ENCODE data around the gene FYN. TPM values are rescaled to one million over a fixed set of nuclear protein-coding genes. Genes with fewer than 3 reads are reported as not detected.

The FYN gene
- total and polyA plus RNA-seq, 2 of the 8 experiments (the other 6 are each of a cell fraction or from before 2014, with no cell fraction given) = 46.8 to 97.2 TPM

- H3K23ac ChIP-seq (ENCODE audit: insufficient read length) = no peak overlapping the region
- H3K4me3 ChIP-seq (ENCODE audit: extremely low read depth in 1 of 4, insufficient read depth in 2 of 4, low read depth in 3 of 4, low read length in 4 of 4) = no peak overlapping the region
- H3K9me3 ChIP-seq (ENCODE audit: insufficient read depth in 2 of 2, low read depth in 1 of 2, low read length in 1 of 2) = no peaks in the 10 kb centered on the region
- H3K36me3 ChIP-seq (ENCODE audit: control insufficient read depth in 2 of 4, insufficient read depth in 4 of 4, low read length in 3 of 4) = peaks cover 0 to 3% (median 3%) of the 10 kb centered on the region in 4 experiments; a peak in 3 of 8 replicates
- no peak overlapping the region for H4K91ac ChIP-seq (replicated peaks; ENCODE audit: insufficient read length, low read length)
- H3K27ac ChIP-seq (ENCODE audit: low read depth, low read length) = no peak overlapping the region
- H3K4me2 ChIP-seq (ENCODE audit: insufficient read depth in 1 of 2, low read depth in 2 of 2, low read length in 2 of 2) = no peak overlapping the region
- H3K79me2 ChIP-seq (ENCODE audit: control insufficient read depth in 1 of 2, insufficient read depth in 2 of 2, low read length in 2 of 2) = no peaks in the 10 kb centered on the region
- H2BK120ac ChIP-seq (replicated peaks; ENCODE audit: low read depth, low read length) = no peak overlapping the region
- H3K27me3 ChIP-seq (replicated peaks in 1 of 4; ENCODE audit: control insufficient read depth in 3 of 4, extremely low read depth in 1 of 4, insufficient read depth in 3 of 4, low read length in 3 of 4) = peaks cover 0 to 1% (median 0%) of the 10 kb centered on the region in 4 experiments; a peak in 1 of 7 replicates
- no peaks in the 10 kb centered on the region for H3K23me2 ChIP-seq (ENCODE audit: low read depth, low read length)
- peaks cover 0 to 6% (median 3%) of the 10 kb centered on the region in 4 experiments; a peak in 5 of 7 replicates for H3K4me1 ChIP-seq (replicated peaks in 1 of 4; ENCODE audit: control insufficient read depth in 3 of 4, insufficient read depth in 4 of 4, low read length in 3 of 4)
- DNase-seq (ENCODE audit: low read depth in 1 of 2, low spot score in 2 of 2) = no peak
- no peak overlapping the region for H2BK12ac ChIP-seq (ENCODE audit: low read depth, low read length)
- H3K18ac ChIP-seq (ENCODE audit: extremely low read depth, low read length) = no peak overlapping the region
- no peak for FAIRE-seq
- H4K20me1 ChIP-seq (replicated peaks in 1 of 2; ENCODE audit: control insufficient read depth in 1 of 2, insufficient read depth in 2 of 2, low read length in 2 of 2) = no peaks in the 10 kb centered on the region
- H2BK5ac ChIP-seq (ENCODE audit: low read depth, low read length) = no peak overlapping the region
- no peak overlapping the region for H2BK20ac ChIP-seq (ENCODE audit: low read length)
- no peak overlapping the region for H2AFZ ChIP-seq (ENCODE audit: low read length)
- H3K9ac ChIP-seq (replicated peaks in 1 of 4; ENCODE audit: extremely low read depth in 1 of 4, low read depth in 3 of 4, low read length in 3 of 4) = no peak overlapping the region
- H2BK15ac ChIP-seq (ENCODE audit: low read length) = no peak overlapping the region
- 77% methylated on average over 4 of the region's 4 CpGs; no CpG with 5 or more reads in 1 of the 2 experiments for WGBS, 2 experiments (ENCODE audit: extremely low coverage in 1 of 2, insufficient coverage in 1 of 2, insufficient read length in 1 of 2, insufficient replicate concordance in 2 of 2, low coverage in 1 of 2, low lambda C conversion rate in 2 of 2, missing lambda C conversion rate in 1 of 2)
- H3K14ac ChIP-seq (ENCODE audit: insufficient read length) = no peak overlapping the region
- ChIA-PET CTCF (ENCODE audit: partially characterized antibody) (interaction anchor here (0.6 to 4.6 kb wide), 34 partner anchors 12 to 331 kb away, joined by 3 to 102 read pairs (median 4); no protein-coding TSS in a partner anchor), POLR2A (ENCODE audit: partially characterized antibody) (no interaction called here)
- H4K5ac ChIP-seq (ENCODE audit: insufficient read length, low read depth, low read length) = no peak overlapping the region
- no peak overlapping the region for H2AK5ac ChIP-seq (ENCODE audit: low read depth, low read length)
- no peaks in the 10 kb centered on the region for H3K79me1 ChIP-seq (ENCODE audit: low read depth, low read length)
- H3K4ac ChIP-seq (replicated peaks; ENCODE audit: insufficient read length, low read depth, low read length) = no peak overlapping the region
- no peak overlapping the region for H3K56ac ChIP-seq (replicated peaks; ENCODE audit: insufficient read length, low read depth, low read length)
- H4K8ac ChIP-seq (ENCODE audit: extremely low read depth, insufficient read depth, low read length) = no peak overlapping the region
- no peak for TF ChIP-seq CBX5 (IDR thresholded peaks at IDR 0.05; ENCODE audit: low read depth, low read length)
- no peak for TF ChIP-seq CHD1 (IDR thresholded peaks at IDR 0.05; ENCODE audit: low read depth, low read length)
- no peak for TF ChIP-seq POLR2A (IDR thresholded peaks at IDR 0.05; ENCODE audit: control extremely low read depth in 1 of 2, low read depth in 2 of 2, low read length in 2 of 2)
- no peak for TF ChIP-seq POU5F1 (IDR thresholded peaks at IDR 0.05; ENCODE audit: low read depth, low read length)
- no peak for TF ChIP-seq SRF (IDR thresholded peaks at IDR 0.05; ENCODE audit: low read depth, low read length)
- TF ChIP-seq HDAC6 (IDR thresholded peaks at IDR 0.05; ENCODE audit: low read depth, low read length) = no peak
- TF ChIP-seq JUN (IDR thresholded peaks at IDR 0.05; ENCODE audit: low read depth, low read length) = no peak
- no peak for TF ChIP-seq CREB1 (IDR thresholded peaks at IDR 0.05)
- no peak for TF ChIP-seq SAP30 (IDR thresholded peaks at IDR 0.05; ENCODE audit: insufficient read depth, insufficient replicate concordance, low read length)
- TF ChIP-seq KDM1A (IDR thresholded peaks at IDR 0.05; ENCODE audit: borderline replicate concordance, low read length) = no peak
- no peak for TF ChIP-seq TAF7 (optimal IDR thresholded peaks at IDR 0.05; ENCODE audit: borderline replicate concordance, low read depth, low read length)
- TF ChIP-seq SP2 (IDR thresholded peaks at IDR 0.05; ENCODE audit: low read length) = no peak
- no peak for TF ChIP-seq RAD21 (IDR thresholded peaks at IDR 0.05 in 1 of 2, conservative IDR thresholded peaks at IDR 0.05 in 1 of 2; ENCODE audit: low read depth in 2 of 2, low read length in 2 of 2)
- no peak for TF ChIP-seq SIX5 (IDR thresholded peaks at IDR 0.05; ENCODE audit: low read depth, low read length)
- TF ChIP-seq BRCA1 (IDR thresholded peaks at IDR 0.05; ENCODE audit: low read depth, low read length) = no peak
- no peak for TF ChIP-seq RFX5 (IDR thresholded peaks at IDR 0.05; ENCODE audit: borderline replicate concordance, low read depth, low read length)
Observed at GRCh38 chr6:111710911-111711310, 162.3 kb downstream of the FYN start.
